Retinal pigment epithelial cell (primary cell): Measurements from ENCODE around the gene IGF2R.
"Not testable (repeated sequence)": the region's sequence is repeated elsewhere in the genome, so short reads cannot be mapped to it uniquely, and the experiment has no call there.

Experiments used
- DNase-seq: peaks from one replicate; pipeline ENCODE4 v3.0.0-alpha.2; 2010; ENCODE audit warnings: low read depth
- H3K4me3 ChIP-seq: 2 replicates; pipeline ENCODE4 v1.5.1; 2011; ENCODE audit warnings: mild to moderate bottlenecking, low read length, control low read depth, moderate library complexity
- CTCF ChIP-seq: conservative IDR thresholded peaks from 2 replicates; pipeline ENCODE4 v1.5.1; 2011; ENCODE audit warnings: low read depth, low read length, control low read depth, inconsistent platforms

Gene IGF2R

GRCh38 chr6:159996087-159996622 is 27.3 kb downstream of the IGF2R start:
- H3K4me3 ChIP-seq: no peak overlapping the region
- DNase-seq: no peak
- no peak for TF ChIP-seq CTCF

GRCh38 chr6:159996626-159997497 is 28.0 kb downstream of the IGF2R start:
- H3K4me3 ChIP-seq: no peak overlapping the region
- DNase-seq: no peak
- TF ChIP-seq CTCF: no peak

GRCh38 chr6:159997498-159998101 is 28.7 kb downstream of the IGF2R start:
- H3K4me3 ChIP-seq: no peak overlapping the region
- no peak for DNase-seq
- TF ChIP-seq CTCF: no peak

- no peak for DNase-seq
- no peak for TF ChIP-seq CTCF
- no peak overlapping the region for H3K4me3 ChIP-seq
Observed at GRCh38 chr6:159998538-159998937, 29.7 kb downstream of the IGF2R start.

GRCh38 chr6:159999240-159999671 is 30.4 kb downstream of the IGF2R start:
- H3K4me3 ChIP-seq: no peak overlapping the region
- TF ChIP-seq CTCF: no peak
- no peak for DNase-seq

- no peak for TF ChIP-seq CTCF
- no peak overlapping the region for H3K4me3 ChIP-seq
- DNase-seq: no peak
Observed at GRCh38 chr6:160000280-160000704, 31.4 kb downstream of the IGF2R start.

- H3K4me3 ChIP-seq, DNase-seq: not testable (repeated sequence)
Observed at GRCh38 chr6:160000893-160001427, 32.1 kb downstream of the IGF2R start.
